Stimulated activated CD4-positive, alpha-beta T cell treated with anti-CD3 and anti-CD28 coated beads, Interleukin-2, amount 100 ng/mL, for 48 hours (primary cell): Measurements from ENCODE around the gene RASSF3.
"Not testable (repeated sequence)": the region's sequence is repeated elsewhere in the genome, so short reads cannot be mapped to it uniquely, and the experiment has no call there.

Experiments
- DNase-seq, 2 donors: peaks; one replicate each; pipeline ENCODE4 v3.0.0-alpha.2; 2020

RASSF3 gene

GRCh38 chr12:64635356-64635998 lies 25.2 kb downstream of the RASSF3 start:
- no peak for DNase-seq

- no peak for DNase-seq
Measured at GRCh38 chr12:64636856-64637255, 26.6 kb downstream of the RASSF3 start.

- DNase-seq = no peak
Measured at GRCh38 chr12:64639466-64639865, 29.2 kb downstream of the RASSF3 start.

GRCh38 chr12:64646318-64646717 lies 36.0 kb downstream of the RASSF3 start:
- no peak for DNase-seq

- DNase-seq = no peak
Measured at GRCh38 chr12:64649487-64649886, 39.2 kb downstream of the RASSF3 start.

GRCh38 chr12:64650762-64651161 lies 40.5 kb downstream of the RASSF3 start:
- DNase-seq = no peak

- no peak for DNase-seq
Measured at GRCh38 chr12:64652346-64652745, 42.1 kb downstream of the RASSF3 start.

- DNase-seq = no peak
Measured at GRCh38 chr12:64653123-64653522, 42.8 kb downstream of the RASSF3 start.

- DNase-seq = not testable (repeated sequence)
Measured at GRCh38 chr12:64653907-64654306, 43.6 kb downstream of the RASSF3 start.

- no peak for DNase-seq
Measured at GRCh38 chr12:64655141-64655540, 44.8 kb downstream of the RASSF3 start.

- no peak for DNase-seq
Measured at GRCh38 chr12:64656429-64656828, 46.1 kb downstream of the RASSF3 start.

GRCh38 chr12:64658892-64659481 lies 48.7 kb downstream of the RASSF3 start:
- no peak for DNase-seq

GRCh38 chr12:64660237-64661018 lies 50.1 kb downstream of the RASSF3 start:
- DNase-seq = no peak

GRCh38 chr12:64663015-64663414 lies 52.7 kb downstream of the RASSF3 start:
- DNase-seq = no peak

GRCh38 chr12:64665514-64665913 lies 55.2 kb downstream of the RASSF3 start:
- DNase-seq = no peak

GRCh38 chr12:64666054-64666914 lies 56.0 kb downstream of the RASSF3 start:
- no peak for DNase-seq

- no peak for DNase-seq
Measured at GRCh38 chr12:64667793-64668192, 57.5 kb downstream of the RASSF3 start.

GRCh38 chr12:64669270-64669842 lies 59.1 kb downstream of the RASSF3 start:
- no peak for DNase-seq

GRCh38 chr12:64670019-64670418 lies 59.7 kb downstream of the RASSF3 start:
- no peak for DNase-seq

GRCh38 chr12:64670919-64671639 lies 60.8 kb downstream of the RASSF3 start:
- no peak for DNase-seq

GRCh38 chr12:64671681-64672080 lies 61.4 kb downstream of the RASSF3 start:
- no peak for DNase-seq

- no peak for DNase-seq
Measured at GRCh38 chr12:64672925-64673409, 62.7 kb downstream of the RASSF3 start.
